Effector memory CD8-positive, alpha-beta T cell (primary cell): ENCODE data around the gene PRKCG.
"Not testable (repeated sequence)": the region's sequence is repeated elsewhere in the genome, so short reads cannot be mapped to it uniquely, and the experiment has no call there.

Experiments
- ATAC-seq: fragments of 150-1000 bp; cut with Tn5 transposase; replicated peaks from 2 replicates; pipeline ENCODE4 v1.10.0; 2021; ENCODE audit warnings: mild to moderate bottlenecking, moderate library complexity
- DNase-seq, 3 experiments: peaks; one replicate each; pipeline ENCODE4 v3.0.0; 2021
- H3K27ac Mint-ChIP-seq, 2 donors: one replicate each; pipeline ENCODE4 v1.8.0; 2022; ENCODE audit warnings: mild to moderate bottlenecking in 2 of 2, mixed read lengths in 2 of 2, moderate library complexity in 2 of 2
- H3K27me3 Mint-ChIP-seq, 2 donors: one replicate each; pipeline ENCODE4 v1.8.0; 2022; ENCODE audit warnings: mixed read lengths in 2 of 2
- H3K36me3 Mint-ChIP-seq: one replicate; pipeline ENCODE4 v1.8.0; 2022; ENCODE audit warnings: mild to moderate bottlenecking, moderate library complexity, mixed read lengths; ENCODE audit not compliant: insufficient read depth
- H3K4me1 Mint-ChIP-seq, 2 donors: one replicate each; pipeline ENCODE4 v1.8.0; 2022; ENCODE audit warnings: low read depth in 2 of 2, mixed read lengths in 2 of 2
- H3K4me3 Mint-ChIP-seq, 2 donors: one replicate each; pipeline ENCODE4 v1.8.0; 2022; ENCODE audit warnings: mild to moderate bottlenecking in 2 of 2, mixed read lengths in 2 of 2, moderate library complexity in 2 of 2
- H3K9me3 Mint-ChIP-seq, 2 donors: one replicate each; pipeline ENCODE4 v1.8.0; 2022; ENCODE audit warnings: mixed read lengths in 2 of 2
- total RNA-seq, 9 experiments: gene quantifications; one replicate each; lab custom pipeline; 2026; lab: John Stamatoyannopoulos, UW

The PRKCG gene
- 0 to 6.1 (median 0.29) reads per million in 9 experiments for total RNA-seq

DNA sequence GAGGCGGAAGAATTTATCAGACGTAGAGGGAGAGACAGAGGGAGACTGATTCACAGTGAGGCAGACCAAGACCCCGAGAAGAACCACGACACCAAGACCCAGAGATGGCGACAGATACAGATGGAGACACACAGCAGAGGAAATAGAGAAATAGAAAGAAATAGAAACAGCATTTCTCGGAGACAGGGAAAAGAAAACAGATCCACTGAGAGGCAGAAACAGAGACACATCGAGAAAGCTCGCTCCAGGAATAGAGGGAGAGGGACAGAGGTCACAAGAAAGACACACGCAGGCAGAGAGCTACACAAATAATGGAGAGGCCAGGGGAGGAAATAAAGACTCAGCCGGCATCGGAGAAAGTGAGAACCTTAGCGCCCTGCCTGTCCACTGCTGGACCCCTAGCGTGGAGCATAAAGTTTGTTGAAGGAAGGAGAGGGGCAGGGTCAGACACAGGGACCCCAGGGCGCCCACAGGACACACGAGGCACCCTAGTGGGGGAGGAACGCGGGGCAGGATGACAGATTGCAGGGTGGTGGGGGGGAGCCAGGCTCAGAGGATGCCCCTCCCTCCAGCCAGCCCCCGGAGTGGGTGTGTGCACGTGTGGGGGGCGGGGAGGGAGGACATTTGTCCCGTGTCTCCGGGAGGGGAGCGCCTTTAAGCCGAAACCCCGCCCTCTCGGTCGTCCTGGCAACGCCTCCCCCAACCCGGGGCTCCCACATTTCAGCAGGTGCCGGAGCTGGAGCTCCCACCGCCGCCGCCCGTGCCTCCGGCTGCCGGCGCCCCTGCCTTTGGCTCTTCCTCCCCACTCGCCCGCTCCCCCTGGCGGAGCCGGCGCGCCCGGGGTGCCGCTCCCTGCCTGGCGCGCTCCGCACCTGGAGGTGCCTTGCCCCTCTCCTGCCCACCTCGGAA is at the start of gene PRKCG:
Gene PRKCG (plus strand): TSS at position 716 of the 909 bp plus-strand sequence. CDS start 298 bp downstream, outside the sequence.
- peak; percentile 56 for ATAC-seq
- no peaks in the 10 kb centered on the region for H3K9me3 Mint-ChIP-seq
- peak; percentile 53 to 59 (median 56) for DNase-seq
- peaks cover 16 to 22% of the 10 kb centered on the region in 2 donors for H3K4me1 Mint-ChIP-seq
- peaks cover 24% of the 10 kb centered on the region for H3K36me3 Mint-ChIP-seq
- H3K4me3 Mint-ChIP-seq: no peak within 1 kb of the TSS
- H3K27me3 Mint-ChIP-seq: peaks cover 21 to 25% of the 10 kb centered on the region in 2 donors
- H3K27ac Mint-ChIP-seq: no peak within 1 kb of the TSS

DNA sequence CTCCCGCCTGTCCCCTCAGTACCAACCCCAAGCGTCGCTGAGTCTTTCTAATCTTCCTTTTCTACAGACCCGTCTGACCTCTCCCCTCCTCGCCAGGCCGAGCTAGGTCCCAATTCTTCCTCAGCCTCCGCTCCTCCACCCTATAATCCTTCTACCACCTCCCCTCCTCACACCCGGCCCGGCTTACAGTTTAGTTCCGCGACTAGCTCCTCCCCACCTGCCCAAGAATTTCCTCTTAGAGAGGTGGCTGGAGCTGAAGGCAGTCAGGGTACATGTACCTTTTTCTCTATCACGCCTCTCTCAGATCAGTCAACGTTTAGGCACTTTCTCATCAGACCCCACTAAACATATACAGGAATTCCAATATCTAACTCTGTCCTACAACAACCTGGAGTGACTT is 49.1 kb upstream of the PRKCG start:
- not testable (repeated sequence) for DNase-seq, H3K27ac Mint-ChIP-seq, ATAC-seq, H3K4me3 Mint-ChIP-seq, H3K36me3 Mint-ChIP-seq, H3K9me3 Mint-ChIP-seq, H3K4me1 Mint-ChIP-seq
- peaks cover 49 to 70% of the 10 kb centered on the region in 2 donors for H3K27me3 Mint-ChIP-seq

DNA sequence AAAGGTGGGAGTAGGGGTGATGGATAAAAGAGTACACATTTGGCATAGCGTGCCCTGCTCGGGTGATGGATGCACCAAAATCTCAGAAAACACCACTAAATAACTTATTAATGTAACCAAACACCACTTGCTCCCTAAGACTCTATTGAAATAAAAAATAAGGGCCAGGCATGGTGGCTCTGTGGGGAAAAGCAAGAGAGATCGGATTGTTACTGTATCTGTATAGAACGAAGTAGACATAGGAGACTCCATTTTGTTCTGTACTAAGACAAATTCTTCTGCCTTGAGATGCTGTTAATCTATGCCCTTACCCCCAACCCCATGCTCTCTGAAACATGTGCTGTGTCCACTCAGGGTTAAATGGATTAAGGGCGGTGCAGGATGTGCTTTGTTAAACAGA is 43.6 kb upstream of the PRKCG start:
- not testable (repeated sequence) for H3K36me3 Mint-ChIP-seq, ATAC-seq, H3K4me1 Mint-ChIP-seq, DNase-seq, H3K9me3 Mint-ChIP-seq, H3K27ac Mint-ChIP-seq, H3K4me3 Mint-ChIP-seq
- H3K27me3 Mint-ChIP-seq: peaks cover 10 to 37% of the 10 kb centered on the region in 2 donors

DNA sequence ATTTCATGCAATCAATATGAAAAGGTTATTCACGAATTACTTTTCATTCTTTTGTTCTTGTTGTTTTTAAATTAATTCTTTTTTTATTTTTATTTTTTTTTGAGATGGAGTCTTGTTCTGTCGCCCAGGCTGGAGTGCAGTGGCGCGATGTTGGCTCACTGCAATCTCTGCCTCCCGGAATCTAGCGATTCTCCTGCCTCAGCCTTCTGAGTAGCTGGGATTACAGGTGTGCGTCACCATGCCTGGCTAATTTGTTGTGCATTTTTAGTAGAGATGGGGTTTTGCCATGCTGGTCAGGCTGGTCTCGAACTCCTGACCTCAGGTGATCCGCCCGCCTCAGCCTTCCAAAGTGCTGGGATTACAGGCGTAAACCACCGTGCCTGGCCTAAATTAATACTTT is 41.8 kb upstream of the PRKCG start:
- H3K4me3 Mint-ChIP-seq, ATAC-seq, H3K4me1 Mint-ChIP-seq, H3K27ac Mint-ChIP-seq, H3K36me3 Mint-ChIP-seq, H3K9me3 Mint-ChIP-seq, DNase-seq: not testable (repeated sequence)
- H3K27me3 Mint-ChIP-seq: peaks cover 0 to 20% of the 10 kb centered on the region in 2 donors

DNA sequence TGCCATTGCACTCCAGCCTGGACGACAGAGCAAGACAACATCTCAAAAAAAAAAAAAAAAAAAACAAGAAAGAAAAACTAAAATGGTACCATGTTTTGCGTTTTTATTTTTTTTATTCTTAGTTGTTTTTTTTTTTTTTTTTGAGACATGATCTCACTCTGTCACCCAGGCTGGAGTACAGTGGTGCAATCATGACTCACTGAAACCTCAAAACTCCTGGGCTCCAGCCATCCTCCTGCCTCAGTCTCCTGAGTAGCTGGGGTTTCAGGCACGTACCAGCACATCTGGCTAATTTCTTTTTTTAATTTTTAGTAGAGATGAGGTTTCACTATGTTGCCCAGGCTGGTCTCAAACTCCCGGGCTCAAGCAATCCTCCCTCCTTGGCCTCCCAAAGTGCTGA is 41.1 kb upstream of the PRKCG start:
- not testable (repeated sequence) for H3K4me1 Mint-ChIP-seq, H3K36me3 Mint-ChIP-seq, H3K27ac Mint-ChIP-seq

DNA sequence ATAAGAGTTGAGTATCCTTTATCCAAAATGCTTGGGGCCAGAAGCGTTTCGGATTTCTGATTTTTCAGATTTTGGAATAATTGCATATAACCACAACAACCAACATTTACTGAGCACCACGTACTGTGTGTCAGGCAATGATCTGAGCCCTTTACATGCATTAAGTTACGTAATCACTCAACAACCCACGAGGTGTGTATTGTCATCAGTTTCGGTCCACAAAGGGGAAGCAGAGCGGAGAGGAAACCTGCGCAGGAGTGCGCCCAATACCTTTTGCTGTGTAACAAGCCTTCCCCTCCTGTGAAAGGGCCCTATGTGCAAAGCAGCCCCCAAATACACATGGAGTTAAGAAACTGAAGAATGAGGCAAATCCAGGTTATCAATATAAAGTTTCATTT is 37.1 kb upstream of the PRKCG start:
- H3K27me3 Mint-ChIP-seq: peaks cover 18 to 36% of the 10 kb centered on the region in 2 donors
- no peak for DNase-seq
- no peak overlapping the region for H3K27ac Mint-ChIP-seq
- H3K9me3 Mint-ChIP-seq: no peaks in the 10 kb centered on the region
- H3K4me1 Mint-ChIP-seq: peaks cover 0 to 4% of the 10 kb centered on the region in 2 donors
- H3K36me3 Mint-ChIP-seq: no peaks in the 10 kb centered on the region
- ATAC-seq: no peak
- no peak overlapping the region for H3K4me3 Mint-ChIP-seq

More for the DNA sequence above, 41.1 kb upstream of the PRKCG start:
- H3K4me3 Mint-ChIP-seq, ATAC-seq, DNase-seq, H3K9me3 Mint-ChIP-seq: not testable (repeated sequence)
- peaks cover 0 to 25% of the 10 kb centered on the region in 2 donors for H3K27me3 Mint-ChIP-seq

DNA sequence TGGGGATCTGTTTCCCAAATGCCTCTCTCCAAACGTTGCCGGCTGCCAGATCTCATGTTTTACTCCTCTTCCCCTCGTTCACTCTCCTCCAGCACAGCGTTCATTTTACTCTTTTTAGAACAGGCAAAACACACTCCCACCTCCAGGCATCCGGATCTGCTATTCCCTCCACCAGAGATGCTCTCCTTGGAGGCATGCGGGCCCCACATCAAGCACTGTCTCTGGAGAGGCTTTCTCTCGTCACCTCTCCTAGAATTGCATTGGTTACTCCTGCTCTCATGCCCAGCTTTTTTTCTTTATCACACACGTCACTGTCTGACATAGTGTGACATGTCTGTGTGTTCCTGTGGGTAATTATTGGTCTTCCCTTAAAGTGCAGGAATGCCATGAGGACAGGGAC is 34.4 kb upstream of the PRKCG start:
- Mint-ChIP-seq H3K27ac (no peak overlapping the region), H3K27me3 (peaks cover 30 to 44% of the 10 kb centered on the region in 2 donors), H3K9me3 (no peaks in the 10 kb centered on the region), H3K4me1 (peaks cover 2 to 3% of the 10 kb centered on the region in 2 donors), H3K36me3 (peaks cover 3% of the 10 kb centered on the region), H3K4me3 (no peak overlapping the region)
- DNase-seq: no peak
- no peak for ATAC-seq

DNA sequence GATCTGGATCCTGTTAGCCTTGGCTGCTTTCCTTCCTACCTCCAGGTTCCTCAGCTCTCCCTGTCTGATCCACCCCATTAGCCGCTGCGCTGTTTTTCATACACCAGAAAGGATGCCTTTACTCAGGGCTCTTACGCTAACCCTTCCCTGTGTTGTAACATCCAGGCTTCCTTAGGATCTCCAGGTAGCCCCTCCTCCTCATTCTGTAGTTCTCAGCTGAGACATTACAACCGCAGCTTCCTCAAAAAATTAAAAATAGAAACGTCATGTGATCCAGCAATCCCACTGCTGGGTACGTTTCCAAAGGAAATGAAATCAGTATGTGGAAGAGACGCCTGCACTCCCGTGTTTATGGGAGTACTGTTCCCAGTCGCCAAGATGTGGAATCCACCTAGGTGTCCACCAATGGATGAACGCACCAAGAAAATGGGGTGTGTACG is 32.7 kb upstream of the PRKCG start:
- peaks cover 3% of the 10 kb centered on the region for H3K36me3 Mint-ChIP-seq
- no peak overlapping the region for H3K27ac Mint-ChIP-seq
- no peak for DNase-seq
- peaks cover 7 to 8% of the 10 kb centered on the region in 2 donors for H3K4me1 Mint-ChIP-seq
- peak overlapping the region in 1 of 2 donors; percentile 21 for H3K4me3 Mint-ChIP-seq
- no peak for ATAC-seq
- no peaks in the 10 kb centered on the region for H3K9me3 Mint-ChIP-seq
- peaks cover 35 to 47% of the 10 kb centered on the region in 2 donors for H3K27me3 Mint-ChIP-seq

DNA sequence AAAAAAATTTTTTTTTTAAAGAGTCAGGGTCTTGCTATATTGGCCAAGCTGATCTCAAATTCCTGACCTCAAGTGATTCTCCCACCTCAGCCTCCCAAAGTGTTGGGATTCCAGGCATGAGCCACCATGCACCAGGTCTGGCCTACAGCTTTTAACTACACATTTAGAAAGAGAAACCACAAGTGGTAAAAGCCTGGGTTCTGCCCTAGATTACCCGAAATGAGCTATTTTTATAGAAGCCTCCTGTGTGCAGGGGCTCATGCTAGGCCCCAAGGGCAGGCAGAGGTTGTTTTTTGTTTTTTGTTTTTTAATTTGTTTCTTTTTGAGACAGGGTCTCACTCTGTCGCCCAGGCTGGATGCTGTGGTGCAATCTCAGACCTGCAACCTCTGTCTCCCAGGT is 28.3 kb upstream of the PRKCG start:
- Mint-ChIP-seq H3K27ac (peak overlapping the region in 1 of 2 donors; percentile 35), H3K27me3 (peaks cover 33 to 34% of the 10 kb centered on the region in 2 donors), H3K4me3 (no peak overlapping the region), H3K36me3 (peaks cover 3% of the 10 kb centered on the region), H3K9me3 (no peaks in the 10 kb centered on the region), H3K4me1 (peaks cover 7 to 8% of the 10 kb centered on the region in 2 donors)
- DNase-seq (no peak), ATAC-seq (peak; percentile 35)

DNA sequence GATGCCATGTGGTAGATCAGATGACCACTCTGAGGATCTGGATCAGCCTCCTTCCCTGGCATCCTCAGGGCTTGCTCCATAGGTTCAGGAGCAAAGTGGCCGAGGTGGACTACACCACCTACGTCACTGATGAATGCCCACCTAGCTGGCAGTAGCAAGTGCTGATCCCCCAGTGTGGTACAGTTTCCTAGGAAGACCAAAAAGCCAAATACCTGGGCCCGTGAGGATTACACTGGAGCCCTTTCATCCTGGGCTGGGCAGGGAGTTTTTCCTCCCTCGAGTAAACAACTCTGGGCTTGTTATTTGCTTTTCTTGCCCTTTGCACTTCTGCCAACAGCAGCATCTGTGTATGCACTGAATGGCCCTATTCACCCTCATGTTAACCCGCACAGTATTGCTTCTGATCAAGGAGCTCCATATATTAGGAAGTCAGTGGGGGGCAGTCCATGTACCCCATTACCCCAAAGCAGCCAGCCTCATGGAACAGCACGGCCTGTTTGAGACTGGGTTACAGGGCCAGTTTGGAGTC is 17.6 kb upstream of the PRKCG start:
- peaks cover 20 to 25% of the 10 kb centered on the region in 2 donors for H3K4me1 Mint-ChIP-seq
- no peak overlapping the region for H3K4me3 Mint-ChIP-seq
- peaks cover 43% of the 10 kb centered on the region for H3K36me3 Mint-ChIP-seq
- ATAC-seq: no peak
- no peaks in the 10 kb centered on the region for H3K27me3 Mint-ChIP-seq
- DNase-seq: no peak
- H3K27ac Mint-ChIP-seq: no peak overlapping the region
- H3K9me3 Mint-ChIP-seq: no peaks in the 10 kb centered on the region

DNA sequence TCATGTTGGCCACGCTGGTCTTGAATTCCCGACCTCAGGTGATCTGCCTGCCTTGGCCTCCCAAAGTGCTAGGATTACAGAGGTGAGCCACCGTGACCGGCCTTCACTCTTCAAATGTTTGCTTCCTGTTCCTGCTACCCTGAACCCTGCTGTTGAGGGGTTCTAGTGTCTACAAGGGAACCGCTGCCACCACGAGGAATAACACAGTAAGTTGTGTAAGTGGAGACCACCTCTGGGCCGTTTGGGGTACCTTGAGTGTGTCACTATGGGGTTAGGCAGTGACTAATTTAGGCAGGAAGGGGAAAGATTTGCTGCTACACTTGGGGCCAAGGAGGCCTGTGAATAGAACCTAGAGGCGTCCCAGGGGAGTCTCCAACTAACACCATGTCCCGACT is 16.5 kb upstream of the PRKCG start:
- no peak for DNase-seq
- Mint-ChIP-seq H3K9me3 (no peaks in the 10 kb centered on the region), H3K4me3 (peak overlapping the region; percentile 96 to 99), H3K27me3 (no peaks in the 10 kb centered on the region), H3K36me3 (peaks cover 55% of the 10 kb centered on the region), H3K27ac (peak overlapping the region; percentile 100), H3K4me1 (peaks cover 22 to 30% of the 10 kb centered on the region in 2 donors)
- no peak for ATAC-seq

DNA sequence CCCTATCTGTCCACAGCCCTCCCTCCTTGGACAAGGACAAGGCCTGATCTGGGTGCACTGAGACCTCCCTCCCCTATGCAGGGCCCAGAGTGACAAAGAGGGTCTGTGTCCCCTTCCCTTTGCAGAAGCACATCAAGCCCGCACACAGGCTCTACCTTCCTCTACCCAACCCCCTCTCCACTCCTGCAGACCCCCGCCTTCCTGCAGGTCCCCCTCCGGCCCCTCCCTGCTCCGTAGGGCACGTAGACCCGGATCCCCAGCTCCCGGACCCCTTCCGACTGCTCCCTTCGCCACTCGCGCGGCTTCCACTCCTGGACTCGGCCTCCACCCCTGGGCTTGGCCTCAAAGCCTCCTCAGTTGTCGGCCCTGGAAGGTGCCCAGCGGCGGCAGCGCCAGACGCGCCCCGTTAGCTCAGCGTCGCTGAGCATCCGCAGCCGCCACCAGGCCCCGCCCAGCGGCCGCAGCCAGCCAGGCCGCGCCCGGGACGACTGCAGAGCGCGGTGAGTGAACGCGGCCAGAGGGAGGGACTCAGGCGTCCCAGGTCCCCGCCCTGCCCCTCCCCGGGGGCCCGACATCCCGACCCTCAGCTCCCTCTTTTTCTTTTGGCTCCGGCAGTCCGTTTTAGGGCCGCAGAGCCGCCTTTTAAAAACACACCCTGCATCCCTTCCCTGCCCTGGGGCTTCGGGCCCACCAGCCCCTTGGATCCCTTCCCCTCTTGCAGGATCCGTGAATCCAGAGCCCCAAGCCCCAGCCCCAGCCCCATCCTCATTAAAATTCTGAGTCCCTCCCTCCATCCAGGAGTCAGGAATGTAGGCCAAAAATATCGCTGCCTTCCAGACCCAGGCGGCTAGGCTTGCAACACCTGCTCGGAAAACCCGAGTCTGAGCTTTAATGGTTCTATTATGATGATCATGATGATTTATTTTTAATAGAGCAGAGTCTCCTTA is 15.8 kb upstream of the PRKCG start:
- no peaks in the 10 kb centered on the region for H3K9me3 Mint-ChIP-seq
- DNase-seq: peak; percentile 72 to 77 (median 72)
- peaks cover 61% of the 10 kb centered on the region for H3K36me3 Mint-ChIP-seq
- H3K27me3 Mint-ChIP-seq: no peaks in the 10 kb centered on the region
- H3K4me3 Mint-ChIP-seq: peak overlapping the region; percentile 96 to 99
- peaks cover 27 to 35% of the 10 kb centered on the region in 2 donors for H3K4me1 Mint-ChIP-seq
- ATAC-seq: peak; percentile 26
- H3K27ac Mint-ChIP-seq: peak overlapping the region; percentile 100

DNA sequence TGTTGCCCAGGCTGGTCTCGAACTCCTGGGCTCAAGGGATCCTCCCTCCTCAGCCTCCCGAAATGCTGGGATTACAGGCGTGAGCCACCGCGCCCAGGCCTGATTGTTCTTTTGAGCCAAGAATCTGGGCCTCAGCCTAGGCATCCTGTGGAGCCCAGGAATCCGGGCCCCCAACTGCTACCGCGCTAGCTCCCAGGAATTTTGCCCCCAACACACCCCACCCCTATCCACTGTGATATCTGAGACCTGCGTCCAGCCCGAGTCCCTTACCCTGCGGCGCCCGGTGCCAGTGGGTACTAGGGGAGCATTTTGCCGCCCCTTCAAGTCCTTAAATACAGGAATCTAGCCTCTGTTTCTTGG is 15.2 kb upstream of the PRKCG start:
- DNase-seq (no peak), ATAC-seq (no peak)
- Mint-ChIP-seq H3K36me3 (peaks cover 68% of the 10 kb centered on the region), H3K4me1 (peaks cover 32 to 40% of the 10 kb centered on the region in 2 donors), H3K27ac (peak overlapping the region; percentile 100), H3K27me3 (no peaks in the 10 kb centered on the region), H3K9me3 (no peaks in the 10 kb centered on the region), H3K4me3 (peak overlapping the region; percentile 96 to 99)
